GM12892 (cell line): Measurements from ENCODE around the gene PEX10.

ENCODE experiments used
- POLR2A ChIP-seq: IDR thresholded peaks from 2 replicates; pipeline ENCODE4 v1.6.1; 2011; ENCODE audit warnings: low read depth, low read length, control low read depth
- POLR2AphosphoS5 ChIP-seq: IDR thresholded peaks from 2 replicates; pipeline ENCODE4 v1.6.1; 2011; ENCODE audit warnings: low read depth, low read length, control low read depth
- TAF1 ChIP-seq: IDR thresholded peaks from 2 replicates; pipeline ENCODE4 v1.6.1; 2011; ENCODE audit warnings: low read depth, mild to moderate bottlenecking, control low read depth, low read length, borderline replicate concordance

DNA sequence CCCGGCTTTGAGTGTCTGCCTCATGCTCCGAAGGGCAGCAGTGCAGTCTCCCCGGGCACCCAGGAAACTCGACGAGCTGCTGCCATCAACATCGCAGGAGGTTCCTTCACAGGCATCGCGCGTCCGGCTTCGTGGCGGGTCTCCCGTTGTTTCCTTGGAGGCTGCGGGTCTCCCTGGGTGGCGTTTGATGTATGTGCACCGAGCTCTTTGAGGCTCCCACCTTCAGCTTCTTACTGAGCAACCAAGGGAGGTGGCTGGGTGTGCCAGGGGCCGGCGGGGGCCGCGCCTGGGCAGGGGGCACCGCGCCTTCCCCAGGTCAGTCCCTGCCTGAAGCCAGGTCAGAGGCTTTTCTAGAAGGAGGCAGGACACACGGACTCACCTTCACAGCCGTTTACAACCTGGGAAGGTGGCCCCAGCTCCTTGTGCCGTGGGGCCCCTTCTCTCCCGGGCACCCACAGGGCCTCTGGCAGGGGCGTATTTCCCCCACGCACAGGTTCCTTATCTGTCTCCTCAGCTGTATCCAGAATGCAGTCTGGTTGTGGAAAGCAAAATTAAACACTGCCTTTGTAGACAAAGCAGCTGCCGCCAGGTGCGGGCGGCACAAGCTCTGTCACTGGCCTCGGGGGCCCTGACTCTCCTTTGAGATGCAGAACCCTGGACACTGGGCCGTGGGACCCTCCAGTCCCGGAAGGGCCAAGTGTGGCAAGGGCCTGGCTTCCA, 21.7 kb upstream of the PEX10 start:
- TF ChIP-seq POLR2AphosphoS5 (no peak), TAF1 (no peak), POLR2A (no peak)
